ENCODE data around the gene CHIT1. TPM values are rescaled to one million over a fixed set of nuclear protein-coding genes. Genes with fewer than 3 reads are reported as not detected.

Gene CHIT1
- total and polyA plus RNA-seq, 9 of the 15 experiments (the other 6 are each of a cell fraction or from before 2014, with no cell fraction given), result not detected

- FAIRE-seq, result no peak
- peak overlapping the region; percentile 43; the same call in 1 of the 2 replicates for H3K4me3 ChIP-seq
- H3K4me2 ChIP-seq (ENCODE audit: insufficient read depth, low read length), result peak overlapping the region; percentile 77
- H3K79me2 ChIP-seq (ENCODE audit: control insufficient read depth, insufficient read depth, low read length), result no peaks in the 10 kb centered on the region
- H3K27me3 ChIP-seq (ENCODE audit: control insufficient read depth in 2 of 2, insufficient read depth in 2 of 2, low read length in 2 of 2), result peaks cover 13 to 18% of the 10 kb centered on the region in 2 experiments
- ATAC-seq, result no peak
- intact Hi-C loops (cut with micrococcal nuclease) (loop anchor here (1.0 to 5.0 kb wide), 5 partner anchors 51 to 237 kb away; no protein-coding TSS in a partner anchor), in situ Hi-C loops (cut with MboI) (no loop called here)
- no peaks in the 10 kb centered on the region for H3K9me3 ChIP-seq (replicated peaks; ENCODE audit: control insufficient read depth, insufficient read depth, low read depth, low read length)
- ChIA-PET POLR2A (interaction anchor here (0.6 to 1.0 kb wide), 6 partner anchors 39 to 239 kb away, joined by 3 read pairs; no protein-coding TSS in a partner anchor), CTCF (ENCODE audit: low intra/inter-chr PET ratio) (interaction anchor here (0.6 to 9.9 kb wide), 7 partner anchors 70 to 246 kb away, joined by 3 to 226 read pairs (median 6); no protein-coding TSS in a partner anchor)
- peak overlapping the region; percentile 60 to 87; a peak in 2 of 4 replicates for H3K9ac ChIP-seq (ENCODE audit: insufficient read depth in 1 of 2, low read depth in 2 of 2, low read length in 2 of 2)
- TF ChIP-seq, protein P1, sequence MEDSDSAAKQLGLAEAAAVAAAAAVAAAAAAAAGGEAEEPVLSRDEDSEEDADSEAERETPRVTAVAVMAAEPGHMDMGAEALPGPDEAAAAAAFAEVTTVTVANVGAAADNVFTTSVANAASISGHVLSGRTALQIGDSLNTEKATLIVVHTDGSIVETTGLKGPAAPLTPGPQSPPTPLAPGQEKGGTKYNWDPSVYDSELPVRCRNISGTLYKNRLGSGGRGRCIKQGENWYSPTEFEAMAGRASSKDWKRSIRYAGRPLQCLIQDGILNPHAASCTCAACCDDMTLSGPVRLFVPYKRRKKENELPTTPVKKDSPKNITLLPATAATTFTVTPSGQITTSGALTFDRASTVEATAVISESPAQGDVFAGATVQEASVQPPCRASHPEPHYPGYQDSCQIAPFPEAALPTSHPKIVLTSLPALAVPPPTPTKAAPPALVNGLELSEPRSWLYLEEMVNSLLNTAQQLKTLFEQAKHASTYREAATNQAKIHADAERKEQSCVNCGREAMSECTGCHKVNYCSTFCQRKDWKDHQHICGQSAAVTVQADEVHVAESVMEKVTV (CRISPR knock-in tag; IDR thresholded peaks at IDR 0.05), result no peak
- TF ChIP-seq NRF1 (conservative IDR thresholded peaks at IDR 0.05 in 1 of 2, IDR thresholded peaks at IDR 0.05 in 1 of 2), result peak in 1 of 2 experiments; percentile 3; a peak in 2 of 4 replicates
- no peaks in the 10 kb centered on the region for H3K36me3 ChIP-seq (ENCODE audit: control insufficient read depth, insufficient read depth, low read length)
- H3K4me1 ChIP-seq (replicated peaks in 1 of 2; ENCODE audit: control insufficient read depth in 2 of 2, insufficient read depth in 2 of 2, low read length in 2 of 2), result peaks cover 5 to 8% of the 10 kb centered on the region in 2 experiments; a peak in 4 of 5 replicates
- H2AFZ ChIP-seq (ENCODE audit: low read depth, low read length), result peak overlapping the region; percentile 96
- DNase-seq (ENCODE audit: extremely low read depth in 1 of 4, low spot score in 3 of 4), result no peak
- no peaks in the 10 kb centered on the region for H3K9me1 ChIP-seq (ENCODE audit: control insufficient read depth, insufficient read depth, low read length)
- H3K27ac ChIP-seq (ENCODE audit: extremely low read depth, low read depth, low read length), result no peak overlapping the region
- no TSS peak for BruUV-seq (replicated peaks)
- 38% methylated on average over 15 of the region's 15 CpGs for WGBS (ENCODE audit: insufficient coverage, low coverage, missing lambda C conversion rate)
- H4K20me1 ChIP-seq (replicated peaks; ENCODE audit: control insufficient read depth, insufficient read depth, low read length), result no peaks in the 10 kb centered on the region; the same call in 1 of the 2 replicates
These were observed 38.4 kb upstream of the CHIT1 start for GRCh38 chr1:203267912-203268311.
